ENCODE results near the gene EPB41L1. TPM values are rescaled to one million over a fixed set of nuclear protein-coding genes. Genes with fewer than 3 reads are reported as not detected.
"Not testable (repeated sequence)": the region's sequence is repeated elsewhere in the genome, so short reads cannot be mapped to it uniquely, and the experiment has no call there.

The EPB41L1 gene
- total RNA-seq, 4 donors from 2014 or later, result 27.7 to 53.8 (median 34.4) TPM

- Histone ChIP-seq H3K9me3 (no peaks in the 10 kb centered on the region), H3K27me3 (no peaks in the 10 kb centered on the region), H3K36me3 (no peaks in the 10 kb centered on the region), H3K4me3 (no peak overlapping the region), H3K4me1 (no peaks in the 10 kb centered on the region), H3K27ac (replicated peaks in 1 of 4) (no peak overlapping the region)
- WGBS, result 91% methylated on average over 5 of the region's 6 CpGs
- TF ChIP-seq POLR2AphosphoS5 (IDR thresholded peaks at IDR 0.05), result no peak
- no peak for DNase-seq (ENCODE audit: extremely low spot score)
- intact Hi-C loops (cut with DNase I), result no loop called here
Measured at GRCh38 chr20:36135159-36135558, 19.4 kb upstream of the EPB41L1 start.

- intact Hi-C loops (cut with DNase I), result no loop called here
- Histone ChIP-seq H3K36me3 (no peaks in the 10 kb centered on the region), H3K9me3 (no peaks in the 10 kb centered on the region), H3K4me3 (no peak overlapping the region), H3K27me3 (no peaks in the 10 kb centered on the region), H3K4me1 (no peaks in the 10 kb centered on the region), H3K27ac (replicated peaks in 1 of 4) (no peak overlapping the region)
- no peak for DNase-seq (ENCODE audit: extremely low spot score)
- 83% methylated on average over 3 of the region's 3 CpGs for WGBS
- TF ChIP-seq EP300 (IDR thresholded peaks at IDR 0.05), result no peak
- no peak for TF ChIP-seq POLR2AphosphoS5 (IDR thresholded peaks at IDR 0.05)
- TF ChIP-seq POLR2A (IDR thresholded peaks at IDR 0.05; ENCODE audit: low read depth), result no peak
- TF ChIP-seq CTCF (IDR thresholded peaks at IDR 0.05), result no peak
Measured at GRCh38 chr20:36135821-36136220, 18.7 kb upstream of the EPB41L1 start.

- H3K4me3 ChIP-seq; H3K27me3 ChIP-seq; H3K4me1 ChIP-seq; H3K9me3 ChIP-seq; intact Hi-C loops (cut with DNase I); H3K27ac ChIP-seq (replicated peaks in 1 of 4); DNase-seq (ENCODE audit: extremely low spot score); H3K36me3 ChIP-seq: not testable (repeated sequence)
- 90% methylated on average over 11 of the region's 11 CpGs for WGBS
Measured at GRCh38 chr20:36137313-36137712, 17.2 kb upstream of the EPB41L1 start.

- H3K27me3 ChIP-seq, result no peaks in the 10 kb centered on the region
- intact Hi-C loops (cut with DNase I), result no loop called here
- TF ChIP-seq CTCF (IDR thresholded peaks at IDR 0.05) (no peak), POLR2AphosphoS5 (IDR thresholded peaks at IDR 0.05) (no peak), EP300 (IDR thresholded peaks at IDR 0.05) (no peak), POLR2A (IDR thresholded peaks at IDR 0.05; ENCODE audit: low read depth) (no peak)
- H3K4me3 ChIP-seq, result no peak overlapping the region
- H3K4me1 ChIP-seq, result peaks cover 0 to 9% (median 6%) of the 10 kb centered on the region in 4 donors
- H3K27ac ChIP-seq (replicated peaks in 1 of 4), result no peak overlapping the region
- H3K36me3 ChIP-seq, result no peaks in the 10 kb centered on the region
- WGBS, result 70% methylated on average over 2 of the region's 2 CpGs
- H3K9me3 ChIP-seq, result no peaks in the 10 kb centered on the region
- no peak for DNase-seq (ENCODE audit: extremely low spot score)
Measured at GRCh38 chr20:36141310-36141709, 13.2 kb upstream of the EPB41L1 start.

- Histone ChIP-seq H3K4me1 (peaks cover 5 to 30% (median 10%) of the 10 kb centered on the region in 4 donors), H3K27me3 (no peaks in the 10 kb centered on the region), H3K36me3 (no peaks in the 10 kb centered on the region), H3K9me3 (no peaks in the 10 kb centered on the region), H3K4me3 (no peak overlapping the region), H3K27ac (replicated peaks in 1 of 4) (no peak overlapping the region)
- TF ChIP-seq CTCF (IDR thresholded peaks at IDR 0.05) (no peak), EP300 (IDR thresholded peaks at IDR 0.05) (no peak), POLR2AphosphoS5 (IDR thresholded peaks at IDR 0.05) (no peak), POLR2A (IDR thresholded peaks at IDR 0.05; ENCODE audit: low read depth) (no peak)
- no peak for DNase-seq (ENCODE audit: extremely low spot score)
- intact Hi-C loops (cut with DNase I), result no loop called here
- 42% methylated on average over 1 of the region's 1 CpG for WGBS
Measured at GRCh38 chr20:36144336-36144735, 10.2 kb upstream of the EPB41L1 start.

Measured in esophagus muscularis mucosa (tissue), 4 donors.